Renal cortical epithelial cell (primary cell): ENCODE results near the gene IL34. TPM values are rescaled to one million over a fixed set of nuclear protein-coding genes. Genes with fewer than 3 reads are reported as not detected.

Experiments used
- DNase-seq: peaks from one replicate; pipeline ENCODE4 v3.0.0-alpha.2; 2011; ENCODE audit warnings: low read depth
- total RNA-seq: library from RNA; depleted of rRNA; stranded (reverse); fragments of >200 nt; gene quantifications from 2 replicates; pipeline ENCODE4 v1.2.3, GENCODE V29; 2014

The IL34 gene
- total RNA-seq, 1 donor from 2014 or later: 0.60 TPM

DNA sequence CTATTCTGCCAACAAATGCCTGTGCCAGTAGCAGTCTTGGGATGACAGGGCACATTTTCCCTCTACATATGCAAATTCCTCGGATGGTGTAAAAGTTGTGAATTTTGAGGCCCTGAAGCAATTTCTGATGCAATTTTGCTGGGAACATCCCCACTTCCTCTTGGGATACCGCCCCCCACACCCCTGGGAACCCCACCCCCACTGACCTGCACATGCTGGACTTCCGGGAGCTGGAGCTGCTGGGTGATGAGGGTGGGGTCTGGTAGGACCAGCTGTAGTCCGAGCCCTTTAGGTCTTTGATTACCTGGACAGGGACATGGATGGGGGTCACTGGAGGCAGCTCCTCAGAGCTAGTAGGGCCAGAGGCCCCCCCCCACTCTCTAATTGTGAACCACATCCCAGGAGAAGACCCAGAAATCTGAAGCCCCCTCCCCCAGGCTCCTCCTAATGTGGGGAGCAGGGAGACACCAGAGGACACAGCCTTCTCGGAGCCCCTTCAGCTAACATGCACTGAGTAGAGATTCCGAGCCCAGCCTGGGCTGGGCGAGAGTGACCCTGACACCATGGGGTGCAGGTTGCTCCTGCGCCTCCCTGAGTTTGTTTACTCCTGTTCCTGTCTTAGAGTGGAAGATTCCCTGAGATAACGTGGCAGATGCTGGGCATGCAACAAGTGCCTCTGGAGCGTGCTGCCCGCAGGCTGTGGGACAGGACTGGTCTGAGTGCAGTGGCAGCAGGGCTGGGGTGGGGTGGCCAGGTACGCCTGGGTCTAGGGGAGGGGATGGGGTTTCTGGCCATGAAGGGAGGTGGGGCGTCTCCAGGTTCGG, 30.5 kb downstream of the IL34 start:
- DNase-seq: no peak

DNA sequence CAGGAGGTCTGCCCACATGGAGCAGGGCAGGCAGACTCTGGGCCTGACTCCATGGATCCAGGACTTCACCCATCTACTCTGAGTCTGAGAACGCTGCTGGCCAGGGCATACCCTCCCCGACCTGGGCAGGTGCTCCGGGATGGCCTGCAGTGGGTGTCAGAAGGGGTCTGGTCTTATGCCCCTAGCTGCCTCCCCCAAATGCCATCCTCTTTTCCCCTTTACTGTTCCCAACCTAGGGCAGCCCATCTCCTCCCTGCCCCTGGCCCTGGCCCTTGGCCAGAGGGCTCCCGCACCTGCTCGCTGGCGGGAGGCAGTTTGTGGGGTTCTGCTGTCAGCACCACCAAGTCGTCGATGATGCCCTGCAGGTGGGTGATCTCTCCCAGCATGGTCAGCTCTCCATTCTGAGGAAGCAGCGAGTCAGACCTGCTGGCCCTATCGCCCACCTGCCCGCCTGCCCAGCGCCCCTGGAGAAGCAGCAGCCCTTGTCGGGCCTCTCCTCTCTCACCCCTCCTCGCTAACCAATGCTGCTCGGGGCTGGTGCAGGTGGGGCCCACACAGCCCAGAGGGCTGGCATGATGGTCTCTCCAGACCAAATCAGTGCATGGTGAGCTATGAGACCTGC, 31.3 kb downstream of the IL34 start:
- DNase-seq: no peak

DNA sequence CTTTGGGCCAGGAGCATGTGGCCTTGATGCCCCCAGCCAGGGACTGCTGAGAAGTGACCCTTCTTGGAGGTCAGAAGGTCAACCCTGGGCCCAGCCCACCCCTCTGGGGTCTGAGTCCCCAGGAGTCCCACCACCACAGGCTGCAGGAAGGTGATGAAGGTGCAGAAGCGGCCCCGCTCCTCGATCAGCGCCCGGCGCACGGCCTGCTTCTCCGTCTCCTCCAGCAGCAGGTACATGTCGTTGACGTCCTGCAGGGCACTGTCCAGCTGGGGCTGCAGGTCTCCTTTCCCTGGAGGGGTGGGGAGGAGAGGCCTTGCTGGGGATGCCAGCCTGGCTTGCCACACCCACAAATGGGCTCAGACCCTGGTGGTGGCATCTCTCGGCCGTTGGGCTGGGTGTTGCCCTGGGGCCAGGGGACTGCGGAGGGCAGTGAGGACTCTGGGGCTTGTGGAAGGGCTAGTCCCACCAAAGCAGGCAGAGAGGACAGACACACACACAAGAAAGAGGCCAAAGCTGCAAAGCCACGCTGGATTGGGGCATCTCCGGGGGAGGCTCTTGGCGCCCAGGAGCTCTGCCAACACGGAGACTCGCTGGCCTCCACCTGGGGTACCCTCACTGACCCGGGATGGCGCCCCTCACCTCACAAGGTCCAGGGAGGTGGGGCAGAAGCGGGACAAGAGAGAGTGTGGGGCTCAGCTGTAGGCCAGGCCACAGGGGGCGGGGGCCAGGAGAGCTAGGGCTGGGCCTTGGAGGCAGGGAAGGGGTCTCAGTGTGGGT, 31.9 kb downstream of the IL34 start:
- DNase-seq: no peak

DNA sequence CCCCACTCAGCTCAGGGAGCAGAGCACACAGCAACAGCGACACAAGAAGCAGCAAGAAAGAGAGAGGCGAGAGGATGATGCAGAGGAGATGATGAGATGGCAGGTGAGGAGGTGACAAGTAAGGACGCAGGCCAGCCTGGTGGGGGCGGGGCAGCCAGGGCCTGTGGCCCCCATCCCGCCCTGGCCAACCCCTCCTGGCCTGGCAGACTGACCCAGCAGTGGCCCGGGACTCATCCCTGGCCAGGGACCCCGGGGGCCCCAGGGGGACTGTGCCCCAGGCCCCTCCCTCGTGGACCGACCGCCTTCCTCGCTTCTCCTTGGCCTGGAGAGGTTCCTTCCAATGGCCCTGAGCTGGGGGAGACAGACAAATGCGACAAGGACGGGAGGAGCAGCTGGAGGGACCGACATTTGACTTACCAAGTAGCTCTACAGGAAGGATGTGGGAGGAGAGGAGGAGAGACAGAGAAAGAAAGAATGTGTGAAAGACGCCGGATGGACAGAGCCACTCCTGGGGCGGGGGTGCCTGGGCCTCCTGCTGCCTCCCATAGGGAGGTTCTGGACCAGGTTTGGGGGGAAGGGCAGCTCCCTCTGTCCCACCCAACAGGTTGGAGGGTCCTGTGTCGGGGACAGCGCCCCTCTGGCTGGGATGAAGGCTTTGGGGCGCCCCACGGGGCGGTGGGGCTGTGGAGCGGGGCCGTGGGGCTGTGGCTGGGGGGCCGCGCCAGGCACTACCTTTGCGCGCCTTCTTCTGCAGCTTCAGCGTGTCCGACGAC, 32.7 kb downstream of the IL34 start:
- no peak for DNase-seq

DNA sequence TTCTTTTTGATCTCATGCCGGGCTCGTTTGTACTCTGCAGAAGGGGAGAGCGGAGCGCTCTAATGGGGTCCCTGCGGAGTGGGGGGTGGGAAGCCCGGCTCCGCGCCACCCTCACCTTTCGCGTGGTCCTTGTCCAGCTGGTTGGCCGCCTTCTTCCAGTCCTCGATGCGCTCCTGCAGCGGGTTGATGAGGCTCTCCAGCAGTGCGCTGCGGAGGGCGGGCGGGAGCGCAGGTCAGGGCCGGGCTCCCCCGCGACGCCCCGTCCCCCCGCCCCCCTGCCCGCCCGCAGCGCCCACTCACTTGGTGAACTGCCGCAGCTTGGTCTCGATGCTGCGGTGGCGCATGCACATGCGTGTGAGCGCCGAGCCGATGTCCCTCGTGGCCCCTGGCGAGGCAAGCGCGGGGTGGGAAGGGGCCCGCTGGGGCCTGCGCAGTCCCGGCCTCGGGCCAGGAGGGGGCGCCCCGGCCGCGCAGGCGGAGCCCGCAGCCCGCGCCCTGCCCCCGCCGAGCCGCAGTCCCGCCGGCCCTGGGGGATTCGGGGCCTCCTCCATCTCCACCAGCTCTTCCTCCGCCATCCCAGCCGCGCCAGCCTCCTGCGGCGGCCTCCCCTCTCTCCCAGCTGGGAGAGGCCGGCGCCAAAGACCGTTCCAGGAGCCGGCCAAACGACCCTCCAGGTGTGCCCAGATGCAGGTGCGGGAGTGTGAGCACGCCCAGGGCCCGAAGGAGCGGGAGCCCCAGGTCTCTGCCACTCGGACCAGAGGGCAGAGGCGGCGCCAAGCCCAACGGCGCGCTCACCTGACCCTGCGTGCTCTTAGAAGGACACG, 33.5 kb downstream of the IL34 start:
- DNase-seq: no peak

DNA sequence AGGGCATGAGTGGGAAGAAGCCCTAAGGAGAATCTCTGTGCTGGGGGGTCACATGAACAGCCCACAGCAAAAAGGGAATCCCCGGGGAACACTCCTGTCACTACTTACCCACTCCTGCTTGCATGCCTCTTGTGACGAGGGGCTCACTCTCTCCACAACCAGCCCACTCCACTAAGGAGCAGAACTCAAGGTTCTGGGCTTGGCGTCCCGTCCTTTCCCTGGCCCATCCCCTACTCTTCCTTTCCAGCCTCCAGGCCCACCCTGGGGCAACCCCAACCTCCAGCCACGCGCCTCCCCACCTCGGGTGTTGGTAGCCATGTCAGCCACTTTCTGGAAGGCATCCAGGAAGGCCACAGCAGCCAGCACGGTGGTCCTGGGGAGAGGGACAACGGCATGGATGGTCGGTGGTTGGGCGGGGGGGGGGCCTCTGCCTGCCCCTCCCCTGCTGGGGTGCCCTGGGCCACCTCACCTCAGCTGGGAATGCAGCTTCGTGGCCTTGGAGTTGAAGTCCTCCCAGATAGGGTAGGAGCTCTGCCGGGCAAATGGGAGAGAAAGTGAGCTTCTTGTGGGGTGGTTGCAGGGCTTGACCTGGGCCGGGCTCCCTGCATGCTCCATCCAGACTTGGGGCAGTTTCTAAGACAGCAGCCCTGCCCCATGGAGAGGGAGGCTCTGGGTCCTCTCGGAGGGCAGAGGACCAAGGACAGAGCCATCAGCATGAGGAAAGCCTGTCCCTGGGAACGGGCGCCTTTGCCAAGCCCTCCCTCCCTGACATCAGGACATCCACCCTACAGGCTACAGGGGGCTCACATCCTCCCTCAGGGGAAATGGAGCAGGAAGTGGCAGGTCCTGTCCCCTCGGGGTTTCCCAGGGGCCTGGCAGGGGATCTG, 34.4 kb downstream of the IL34 start:
- no peak for DNase-seq

DNA sequence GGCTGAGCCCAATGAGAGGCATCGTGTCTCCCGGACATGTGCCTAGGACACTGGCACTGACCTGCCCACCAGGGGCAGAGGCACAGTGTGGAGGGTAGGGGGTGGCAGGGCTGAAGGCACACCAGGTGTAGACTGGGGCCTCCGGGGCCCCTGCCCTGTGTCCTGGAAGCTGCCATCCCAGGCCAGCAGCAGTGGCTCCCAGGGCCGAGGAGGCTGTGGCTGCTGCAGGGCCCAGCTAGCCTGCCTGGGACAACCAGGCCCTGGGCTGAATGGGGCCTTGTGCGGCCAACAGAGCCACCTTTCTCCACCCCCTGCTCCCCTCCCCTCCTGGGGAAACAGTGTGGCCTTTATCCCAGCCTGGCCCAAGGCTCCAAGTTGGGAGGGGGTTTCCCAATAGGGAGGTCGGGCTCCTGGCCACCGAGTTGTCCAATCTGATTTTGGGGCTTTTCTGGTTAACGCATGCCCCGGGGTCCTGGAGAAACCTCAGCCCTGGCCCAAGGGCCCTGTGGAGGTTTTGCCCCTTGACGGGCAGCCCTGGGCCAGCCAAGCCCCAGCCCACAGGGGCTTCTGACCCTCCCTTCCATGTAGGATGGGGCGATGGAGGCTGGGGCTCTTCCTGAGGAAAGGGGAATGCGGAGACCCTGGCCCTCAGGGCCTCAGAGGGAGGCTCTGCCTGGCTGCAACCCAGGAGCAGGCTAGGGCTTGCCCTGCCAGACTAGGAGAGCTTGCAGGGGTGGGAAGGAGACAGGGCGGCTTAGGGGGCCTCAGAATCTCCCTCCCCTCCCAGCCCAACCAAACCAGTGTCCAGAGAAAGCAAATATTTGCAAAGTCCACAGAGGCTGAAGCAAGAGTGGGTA, 35.3 kb downstream of the IL34 start:
- no peak for DNase-seq

DNA sequence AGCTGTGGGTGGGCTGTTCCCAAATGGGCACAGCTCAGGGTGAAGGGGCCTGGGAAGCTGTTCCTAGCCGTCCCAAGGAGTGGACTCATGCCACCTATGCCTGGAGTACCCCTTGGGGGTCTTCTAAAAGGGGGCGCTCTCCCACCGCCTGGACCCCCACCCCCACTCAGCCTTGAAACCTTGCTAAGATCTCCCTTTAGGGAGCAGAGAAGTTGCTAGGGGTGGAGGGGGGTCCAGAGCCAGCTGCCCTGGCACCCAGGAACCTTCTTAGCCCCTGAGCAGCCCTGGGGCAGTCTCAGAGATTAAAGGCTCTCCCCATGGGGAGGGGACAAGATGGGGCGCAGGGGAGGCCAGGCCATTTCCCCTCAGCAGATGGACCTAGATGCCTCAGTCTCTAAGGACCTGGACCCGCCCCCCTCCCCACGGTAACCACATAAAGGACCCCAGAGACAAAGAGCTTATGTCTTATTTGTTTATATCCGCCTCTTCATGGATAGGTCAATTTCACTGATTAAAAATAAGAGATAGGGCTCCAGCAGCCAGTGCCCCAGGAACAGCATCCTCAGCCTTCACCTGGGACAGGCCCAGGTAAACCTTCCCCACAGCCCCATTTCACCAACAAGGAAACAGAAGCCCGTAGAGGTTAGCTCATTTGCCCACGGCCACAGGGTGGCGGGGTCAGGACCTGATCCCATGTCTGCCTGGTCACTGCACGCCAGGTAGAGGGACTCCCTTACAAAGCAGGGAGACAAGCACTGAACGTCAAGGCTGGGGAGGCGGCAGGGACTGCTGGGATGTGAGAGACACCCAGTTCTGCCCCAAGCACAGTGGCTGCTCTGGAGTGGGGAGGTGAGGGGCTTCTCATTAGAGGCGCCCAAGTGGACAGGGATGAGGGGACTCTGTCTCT, 36.1 kb downstream of the IL34 start:
- DNase-seq: no peak

DNA sequence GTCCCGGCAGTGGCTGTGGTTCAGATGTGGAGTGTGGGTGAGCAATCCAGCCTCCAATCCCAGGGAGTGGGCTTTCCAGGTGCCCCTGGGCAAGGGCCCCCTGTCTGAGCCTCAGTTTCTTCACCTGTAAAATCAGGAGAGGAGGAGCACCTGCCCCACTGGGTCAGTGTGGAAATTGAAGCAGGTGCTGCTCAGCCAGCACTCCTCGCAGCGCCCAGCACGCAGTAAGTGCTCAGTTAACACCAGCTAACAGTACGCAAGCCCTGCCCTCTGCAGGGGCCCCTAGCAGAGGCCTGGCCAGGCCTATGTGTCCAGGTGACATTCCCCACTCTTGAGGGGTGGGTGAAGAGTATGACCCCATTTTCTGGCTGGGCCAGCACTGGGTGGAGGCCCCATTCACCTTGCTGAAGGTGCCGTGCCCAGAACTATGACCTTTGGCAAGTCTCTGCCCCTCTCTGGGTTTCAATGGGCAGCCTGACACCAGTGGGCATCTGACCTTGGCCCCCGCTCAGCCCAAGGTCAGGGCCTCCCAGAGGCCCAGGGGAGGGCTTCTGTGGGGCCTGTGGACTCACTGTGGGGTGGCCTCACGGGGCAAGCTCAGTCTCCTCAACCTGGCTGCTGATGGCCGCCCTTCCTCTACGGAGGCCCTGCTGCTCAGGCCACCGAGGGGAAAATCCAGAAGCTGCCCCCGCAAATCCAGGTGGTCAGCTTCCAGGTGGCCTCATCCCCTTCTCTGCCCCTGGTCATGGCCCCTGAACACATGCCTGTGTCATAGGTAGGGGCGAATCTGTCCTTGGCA, 37.0 kb downstream of the IL34 start:
- no peak for DNase-seq

DNA sequence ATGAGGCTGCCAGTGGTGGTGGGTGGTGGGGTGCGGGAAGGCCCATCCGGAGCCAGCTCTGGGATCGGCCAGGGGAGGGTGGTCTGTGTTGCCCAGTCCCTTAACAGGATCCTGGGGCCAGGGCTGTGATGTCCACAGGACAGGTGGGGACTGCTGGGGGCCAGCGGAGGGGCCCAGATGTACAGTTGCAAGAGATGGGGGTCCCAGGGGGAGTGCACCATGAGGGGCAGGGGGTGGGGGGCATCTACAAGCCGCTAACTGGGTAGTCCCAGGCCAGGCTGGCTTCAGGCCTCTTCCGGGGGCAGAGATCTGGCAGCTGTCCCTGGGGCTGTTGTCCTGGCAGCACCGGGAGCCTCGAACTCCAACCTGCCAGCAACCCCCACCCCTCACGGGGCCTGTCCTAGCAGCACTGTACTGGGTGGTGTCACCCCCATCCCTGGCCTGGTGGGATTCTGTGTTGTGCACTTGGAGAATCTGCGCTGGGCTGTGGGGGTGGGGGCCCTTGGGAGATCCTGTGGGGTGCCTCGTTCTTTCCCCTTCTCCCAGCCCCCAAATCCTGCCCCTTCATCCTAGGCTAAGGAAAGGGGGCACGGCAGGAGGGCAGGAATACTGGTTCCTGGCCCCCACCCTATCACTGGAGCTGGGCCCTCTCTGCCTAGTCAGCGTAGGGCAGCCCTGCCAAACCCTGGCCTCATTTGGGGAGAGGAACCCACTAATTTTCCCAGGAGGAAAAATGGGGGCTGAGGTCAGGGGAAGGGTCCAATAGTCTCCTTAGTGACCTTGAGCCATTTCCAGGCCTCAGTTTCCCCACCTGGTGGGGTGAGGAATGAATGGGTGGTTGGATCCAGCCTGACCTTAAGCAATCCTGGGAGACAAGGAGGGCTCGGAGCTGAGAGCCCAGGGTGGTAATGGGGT, 38.0 kb downstream of the IL34 start:
- no peak for DNase-seq

DNA sequence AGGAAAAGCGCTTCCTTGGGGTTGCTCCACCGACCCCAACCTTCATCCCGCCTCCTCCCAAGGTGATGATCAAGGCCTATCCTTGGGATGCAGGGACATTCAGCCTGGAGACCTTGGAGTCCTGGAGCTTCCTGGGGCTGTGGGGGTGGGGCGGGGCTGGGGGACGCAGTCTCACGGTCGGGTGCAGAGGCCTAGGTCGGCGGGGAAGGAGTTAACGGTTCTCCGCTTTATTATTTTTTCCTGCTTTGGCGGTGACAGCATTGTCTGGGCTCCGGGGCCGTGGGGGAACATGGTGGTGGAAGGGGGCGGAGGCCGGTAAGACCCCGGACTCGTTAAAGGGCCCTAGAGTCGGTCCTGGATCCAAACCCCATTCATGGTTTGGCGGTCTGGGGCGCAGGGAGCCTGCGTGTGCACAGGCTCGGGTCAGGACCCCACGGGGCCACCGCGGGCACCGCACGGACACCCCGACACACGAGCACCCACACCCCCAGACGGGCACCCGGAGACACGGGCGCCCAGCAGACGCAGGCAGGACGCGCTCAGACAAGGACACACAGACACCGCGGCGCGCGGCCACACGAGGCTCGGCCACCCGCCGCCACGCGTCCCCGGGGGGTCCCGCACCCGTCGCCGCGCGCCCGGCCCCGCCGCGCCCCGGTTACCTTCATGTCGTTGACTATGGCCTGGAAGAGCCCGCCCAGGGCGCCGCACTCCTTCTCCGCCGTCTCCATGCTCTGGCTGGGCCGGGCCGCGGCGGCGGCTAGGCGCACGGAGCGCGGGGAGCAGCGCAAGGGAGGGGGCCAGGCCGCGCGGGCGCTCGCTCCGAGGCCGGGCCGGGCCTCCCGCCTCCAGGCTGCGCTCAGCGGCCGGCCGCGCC, 38.9 kb downstream of the IL34 start:
- DNase-seq: no peak

DNA sequence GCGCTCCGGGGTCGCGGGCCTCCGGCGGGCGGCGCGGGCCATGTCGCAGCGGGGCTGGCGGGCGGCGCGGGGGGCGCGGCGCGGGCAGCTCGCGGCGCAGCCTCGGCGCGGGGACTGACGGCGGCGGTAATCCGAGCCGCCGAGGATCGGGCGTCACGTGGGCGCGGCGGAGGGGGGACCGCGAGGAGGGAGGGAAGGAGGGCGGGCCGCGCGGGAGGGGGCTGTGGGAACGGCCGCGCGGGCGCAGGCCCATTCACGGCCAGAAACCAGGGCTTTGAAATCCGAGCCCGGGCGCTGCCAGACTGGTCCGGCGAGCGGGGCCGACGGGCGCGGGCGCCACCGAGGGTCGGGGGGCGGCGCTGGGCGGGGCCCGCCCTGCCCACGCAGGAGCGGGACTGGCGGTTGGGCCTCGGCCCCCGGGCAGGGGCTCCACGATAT, 39.6 kb downstream of the IL34 start, which contains the start of gene MTSS2:
Gene MTSS2, minus strand, starts transcription at position 116 of the 438 bp plus-strand sequence. CDS start 262 bp downstream, outside the sequence.
- peak; percentile 33 for DNase-seq

DNA sequence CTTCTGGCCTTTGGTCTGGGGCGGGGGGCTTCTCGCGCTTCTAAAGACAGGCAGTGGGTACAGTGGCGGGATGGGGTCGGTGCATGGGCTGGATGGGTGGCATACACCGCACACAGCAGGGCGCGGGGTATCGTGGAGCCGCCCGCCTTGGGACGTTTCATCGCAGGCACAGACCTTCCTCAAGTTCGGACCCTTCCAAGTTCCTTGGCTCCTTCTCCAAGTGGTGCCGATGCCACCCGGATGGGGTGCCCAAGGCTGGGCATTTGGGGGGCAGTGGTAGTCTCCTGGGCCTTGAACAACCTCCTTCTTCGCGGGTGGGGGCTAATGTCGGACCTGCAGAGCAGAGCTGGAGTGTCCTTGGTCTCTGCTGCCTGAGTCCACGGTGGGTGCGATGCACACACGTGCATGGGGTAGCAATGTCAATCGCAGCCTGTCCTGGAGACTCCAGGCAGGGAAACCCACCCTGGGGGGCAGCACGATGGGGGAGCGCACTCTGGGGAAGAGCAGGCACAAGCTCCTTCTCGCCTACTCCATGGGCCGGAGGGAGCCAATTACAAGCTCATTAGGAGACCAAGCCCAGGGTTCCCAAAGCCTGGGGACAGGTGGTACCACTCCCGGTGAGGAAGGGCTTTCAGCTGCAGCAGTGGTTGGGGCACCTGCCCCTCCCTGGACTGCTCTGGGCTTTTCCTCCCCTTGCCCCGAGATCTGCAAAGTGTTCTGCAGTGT, 40.2 kb downstream of the IL34 start:
- DNase-seq: no peak

DNA sequence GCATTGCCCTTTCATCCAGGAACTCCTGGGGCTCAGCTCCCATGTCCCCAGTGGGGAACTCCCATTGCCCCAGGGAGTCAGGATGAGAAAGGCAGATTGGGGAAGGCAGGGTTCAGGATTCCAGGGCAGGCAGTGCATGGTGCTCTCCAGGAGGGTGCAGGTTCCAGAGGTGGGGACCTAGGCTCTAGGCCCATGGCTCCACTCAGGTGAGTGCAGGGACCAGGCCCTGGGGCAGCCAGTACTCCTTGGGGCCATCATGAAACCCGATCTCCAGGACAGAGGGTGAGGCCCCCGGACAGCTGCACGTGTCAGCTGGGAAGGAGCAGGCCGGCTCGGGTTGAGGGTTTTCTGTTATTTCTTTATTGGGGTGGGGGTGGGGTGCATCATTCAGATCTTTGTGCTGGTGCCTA, 40.7 kb downstream of the IL34 start:
- no peak for DNase-seq
